Fibroblast of lung (primary cell): ENCODE results near the gene HIGD1A. TPM values are rescaled to one million over a fixed set of nuclear protein-coding genes. Genes with fewer than 3 reads are reported as not detected.

Source experiments
- DNase-seq, 2 donors: peaks; one replicate each; pipeline versions ENCODE4 v3.0.0 to v3.0.0-alpha.2; 2010; ENCODE audit warnings: low read depth in 2 of 2
- H2AFZ ChIP-seq: 2 replicates; pipeline ENCODE4 v1.5.1; 2012; ENCODE audit warnings: low read length, control low read depth, inconsistent platforms
- H3K27ac ChIP-seq: 2 replicates; pipeline ENCODE4 v1.5.1; 2011; ENCODE audit warnings: low read length, control low read depth; ENCODE audit not compliant: insufficient read depth
- H3K27me3 ChIP-seq: 2 replicates; pipeline ENCODE4 v1.5.1; 2011; ENCODE audit warnings: mild to moderate bottlenecking, low read length; ENCODE audit not compliant: control insufficient read depth, insufficient read depth
- H3K36me3 ChIP-seq: 2 replicates; pipeline ENCODE4 v1.5.1; 2011; ENCODE audit warnings: low read length; ENCODE audit not compliant: control insufficient read depth, insufficient read depth
- H3K4me1 ChIP-seq: 2 replicates; pipeline ENCODE4 v1.5.1; 2011; ENCODE audit warnings: low read length; ENCODE audit not compliant: control insufficient read depth, insufficient read depth; ENCODE audit errors: extremely low read depth
- H3K4me2 ChIP-seq: 2 replicates; pipeline ENCODE4 v1.5.1; 2011; ENCODE audit warnings: low read length, control low read depth; ENCODE audit not compliant: insufficient read depth; ENCODE audit errors: extremely low read depth
- H3K4me3 ChIP-seq, 4 experiments: fragments of 200-600 bp in 1 of 4; sonication (generic) in 1 of 4; replicated peaks in 1 of 4; 2 replicates each; pipeline ENCODE4 v1.5.1; 2011 to 2016; ENCODE audit warnings: low read length in 4 of 4, low read depth in 3 of 4, mild to moderate bottlenecking in 3 of 4, control low read depth in 2 of 4, inconsistent platforms in 1 of 4, mixed read lengths in 1 of 4; ENCODE audit not compliant: insufficient read depth in 1 of 4; ENCODE audit errors: control extremely low read depth in 1 of 4
- H3K79me2 ChIP-seq: 2 replicates; pipeline ENCODE4 v1.5.1; 2012; ENCODE audit warnings: mild to moderate bottlenecking, low read length, inconsistent platforms; ENCODE audit not compliant: control insufficient read depth, insufficient read depth
- H3K9ac ChIP-seq: 2 replicates; pipeline ENCODE4 v1.5.1; 2011; ENCODE audit warnings: mild to moderate bottlenecking, low read length, control low read depth; ENCODE audit not compliant: insufficient read depth
- H3K9me3 ChIP-seq: 2 replicates; pipeline ENCODE4 v1.5.1; 2012; ENCODE audit warnings: low read depth, low read length; ENCODE audit not compliant: control insufficient read depth, insufficient read depth
- H4K20me1 ChIP-seq: 2 replicates; pipeline ENCODE4 v1.5.1; 2011; ENCODE audit warnings: low read length; ENCODE audit not compliant: control insufficient read depth, insufficient read depth; ENCODE audit errors: extremely low read depth
- EZH2 ChIP-seq: IDR thresholded peaks from 2 replicates; pipeline ENCODE4 v1.5.1; 2012; ENCODE audit warnings: low read length, control low read depth, mild to moderate bottlenecking; ENCODE audit errors: missing control alignments
- polyA plus RNA-seq, 2 donors: library from polyadenylated mRNA; depleted of rRNA in 1 of 2; stranded (reverse) in 1 of 2; unstranded in 1 of 2; fragments of >200 nt; gene quantifications; 2 replicates each; pipeline ENCODE4 v1.2.1, GENCODE V29; 2011 to 2012; ENCODE audit warnings: missing spikeins in 1 of 2
- total RNA-seq: library from RNA; depleted of rRNA; stranded (reverse); fragments of >200 nt; gene quantifications from 2 replicates; pipeline ENCODE4 v1.2.1, GENCODE V29; 2014
- TF ChIP-seq, protein P1 (sequence below), 2 donors: IDR thresholded peaks in 1 of 2; conservative IDR thresholded peaks in 1 of 2; 1 replicate in 1 of 2; 2 replicates in 1 of 2; pipeline ENCODE4 v1.5.1; 2011 to 2012; ENCODE audit warnings: low read length in 2 of 2, control low read depth in 1 of 2, inconsistent platforms in 1 of 2, low read depth in 1 of 2, mild to moderate bottlenecking in 1 of 2

Gene HIGD1A
- total and polyA plus RNA-seq, 2 donors (not counting 1 experiment from before 2014, with no cell fraction given): 121 to 245 TPM

DNA sequence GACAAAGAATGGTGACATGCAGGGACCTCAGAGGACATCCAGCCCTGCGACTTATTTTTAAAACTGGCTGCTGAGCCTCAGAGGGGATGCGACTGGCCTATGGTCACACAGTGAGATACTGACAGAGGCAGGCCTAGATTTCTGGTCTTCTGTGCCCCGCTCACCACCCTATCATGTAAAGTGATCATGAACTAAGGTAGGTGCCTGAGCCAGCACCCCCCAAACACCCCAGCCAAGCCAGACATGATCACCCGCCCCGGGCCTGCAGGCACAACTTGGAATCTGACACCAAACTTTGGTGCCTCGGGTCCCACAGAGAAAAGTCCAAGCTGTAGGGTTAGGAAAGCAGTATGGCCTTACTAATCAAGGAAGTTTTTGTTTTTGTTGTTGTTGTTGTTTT is 67.8 kb downstream of the HIGD1A start:
- Histone ChIP-seq H3K4me3 (no peak overlapping the region), H3K4me1 (no peaks in the 10 kb centered on the region), H2AFZ (no peak overlapping the region), H3K4me2 (no peak overlapping the region), H3K27ac (no peak overlapping the region), H3K79me2 (no peaks in the 10 kb centered on the region), H4K20me1 (no peaks in the 10 kb centered on the region), H3K27me3 (peaks cover 10% of the 10 kb centered on the region), H3K9me3 (no peaks in the 10 kb centered on the region), H3K36me3 (no peaks in the 10 kb centered on the region), H3K9ac (no peak overlapping the region)
- TF ChIP-seq EZH2: no peak
- TF ChIP-seq, protein P1, sequence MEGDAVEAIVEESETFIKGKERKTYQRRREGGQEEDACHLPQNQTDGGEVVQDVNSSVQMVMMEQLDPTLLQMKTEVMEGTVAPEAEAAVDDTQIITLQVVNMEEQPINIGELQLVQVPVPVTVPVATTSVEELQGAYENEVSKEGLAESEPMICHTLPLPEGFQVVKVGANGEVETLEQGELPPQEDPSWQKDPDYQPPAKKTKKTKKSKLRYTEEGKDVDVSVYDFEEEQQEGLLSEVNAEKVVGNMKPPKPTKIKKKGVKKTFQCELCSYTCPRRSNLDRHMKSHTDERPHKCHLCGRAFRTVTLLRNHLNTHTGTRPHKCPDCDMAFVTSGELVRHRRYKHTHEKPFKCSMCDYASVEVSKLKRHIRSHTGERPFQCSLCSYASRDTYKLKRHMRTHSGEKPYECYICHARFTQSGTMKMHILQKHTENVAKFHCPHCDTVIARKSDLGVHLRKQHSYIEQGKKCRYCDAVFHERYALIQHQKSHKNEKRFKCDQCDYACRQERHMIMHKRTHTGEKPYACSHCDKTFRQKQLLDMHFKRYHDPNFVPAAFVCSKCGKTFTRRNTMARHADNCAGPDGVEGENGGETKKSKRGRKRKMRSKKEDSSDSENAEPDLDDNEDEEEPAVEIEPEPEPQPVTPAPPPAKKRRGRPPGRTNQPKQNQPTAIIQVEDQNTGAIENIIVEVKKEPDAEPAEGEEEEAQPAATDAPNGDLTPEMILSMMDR (conservative IDR thresholded peaks at IDR 0.05 in 1 of 2, IDR thresholded peaks at IDR 0.05 in 1 of 2; ENCODE audit: low read depth in 1 of 2, low read length in 2 of 2): no peak
- DNase-seq: no peak

DNA sequence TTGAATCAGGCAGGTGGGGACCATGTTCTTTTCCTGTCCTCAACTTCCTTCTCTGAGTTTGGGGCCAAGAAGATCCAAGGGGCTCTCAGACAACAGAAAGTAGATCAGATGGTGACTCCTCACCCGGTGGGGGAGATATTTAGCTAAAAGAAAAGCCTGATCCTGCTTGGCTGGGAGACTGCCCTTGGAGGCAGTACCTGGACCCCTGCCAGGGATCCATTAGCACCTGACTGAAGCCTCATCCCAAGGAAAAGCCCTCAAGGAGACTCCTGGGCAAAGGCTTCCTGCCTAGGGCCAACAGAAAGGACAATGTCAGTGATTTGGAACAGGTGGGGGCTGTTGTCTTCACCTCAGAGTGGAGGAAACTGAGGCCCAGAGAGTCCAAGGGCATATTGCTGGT is 68.2 kb downstream of the HIGD1A start:
- H3K27me3 ChIP-seq: peaks cover 10% of the 10 kb centered on the region
- no peak overlapping the region for H2AFZ ChIP-seq
- H3K9ac ChIP-seq: no peak overlapping the region

DNA sequence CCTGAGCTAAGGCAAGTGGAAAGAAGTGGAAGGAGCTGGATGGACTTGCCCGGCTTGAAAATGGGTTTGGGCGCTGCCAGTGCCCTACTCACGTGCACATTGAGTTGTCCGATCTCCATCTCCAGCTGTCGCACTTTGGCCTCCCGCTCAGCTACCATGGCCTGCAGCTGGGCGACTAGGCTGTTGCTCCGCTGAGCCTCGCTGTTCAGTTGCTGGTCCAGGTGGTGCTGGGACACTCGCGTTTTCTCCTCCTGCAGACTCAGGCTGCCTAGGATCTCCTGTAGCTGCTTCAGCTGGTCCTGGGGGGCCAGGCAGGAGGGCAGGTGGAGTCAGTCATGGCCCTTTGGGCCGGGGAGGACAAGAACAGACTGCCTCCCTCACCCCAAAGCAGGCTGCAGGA is 68.7 kb downstream of the HIGD1A start:
- H3K27ac ChIP-seq: no peak overlapping the region
- DNase-seq: no peak
- H4K20me1 ChIP-seq: no peaks in the 10 kb centered on the region
- no peaks in the 10 kb centered on the region for H3K36me3 ChIP-seq
- H2AFZ ChIP-seq: no peak overlapping the region
- TF ChIP-seq, protein P1 (conservative IDR thresholded peaks at IDR 0.05 in 1 of 2, IDR thresholded peaks at IDR 0.05 in 1 of 2; ENCODE audit: low read depth in 1 of 2, low read length in 2 of 2): no peak
- no peak for TF ChIP-seq EZH2
- H3K4me2 ChIP-seq: no peak overlapping the region
- no peak overlapping the region for H3K4me3 ChIP-seq
- no peaks in the 10 kb centered on the region for H3K79me2 ChIP-seq
- H3K9ac ChIP-seq: no peak overlapping the region
- H3K4me1 ChIP-seq: no peaks in the 10 kb centered on the region
- peaks cover 10% of the 10 kb centered on the region for H3K27me3 ChIP-seq
- H3K9me3 ChIP-seq: no peaks in the 10 kb centered on the region

More for the DNA sequence above, 68.2 kb downstream of the HIGD1A start:
- Histone ChIP-seq H3K4me1 (no peaks in the 10 kb centered on the region), H4K20me1 (no peaks in the 10 kb centered on the region), H3K9me3 (no peaks in the 10 kb centered on the region), H3K79me2 (no peaks in the 10 kb centered on the region), H3K4me2 (no peak overlapping the region), H3K27ac (no peak overlapping the region), H3K4me3 (no peak overlapping the region), H3K36me3 (no peaks in the 10 kb centered on the region)
- DNase-seq: no peak
- no peak for TF ChIP-seq EZH2
- TF ChIP-seq, protein P1 (conservative IDR thresholded peaks at IDR 0.05 in 1 of 2, IDR thresholded peaks at IDR 0.05 in 1 of 2; ENCODE audit: low read depth in 1 of 2, low read length in 2 of 2): no peak
